ENCODE results near the gene RALGAPA2.
A peak's percentile ranks its signal among the peaks of the same experiment; 100 is the strongest.
"Not testable (repeated sequence)": the region's sequence is repeated elsewhere in the genome, so short reads cannot be mapped to it uniquely, and the experiment has no call there.

The RALGAPA2 gene

DNA sequence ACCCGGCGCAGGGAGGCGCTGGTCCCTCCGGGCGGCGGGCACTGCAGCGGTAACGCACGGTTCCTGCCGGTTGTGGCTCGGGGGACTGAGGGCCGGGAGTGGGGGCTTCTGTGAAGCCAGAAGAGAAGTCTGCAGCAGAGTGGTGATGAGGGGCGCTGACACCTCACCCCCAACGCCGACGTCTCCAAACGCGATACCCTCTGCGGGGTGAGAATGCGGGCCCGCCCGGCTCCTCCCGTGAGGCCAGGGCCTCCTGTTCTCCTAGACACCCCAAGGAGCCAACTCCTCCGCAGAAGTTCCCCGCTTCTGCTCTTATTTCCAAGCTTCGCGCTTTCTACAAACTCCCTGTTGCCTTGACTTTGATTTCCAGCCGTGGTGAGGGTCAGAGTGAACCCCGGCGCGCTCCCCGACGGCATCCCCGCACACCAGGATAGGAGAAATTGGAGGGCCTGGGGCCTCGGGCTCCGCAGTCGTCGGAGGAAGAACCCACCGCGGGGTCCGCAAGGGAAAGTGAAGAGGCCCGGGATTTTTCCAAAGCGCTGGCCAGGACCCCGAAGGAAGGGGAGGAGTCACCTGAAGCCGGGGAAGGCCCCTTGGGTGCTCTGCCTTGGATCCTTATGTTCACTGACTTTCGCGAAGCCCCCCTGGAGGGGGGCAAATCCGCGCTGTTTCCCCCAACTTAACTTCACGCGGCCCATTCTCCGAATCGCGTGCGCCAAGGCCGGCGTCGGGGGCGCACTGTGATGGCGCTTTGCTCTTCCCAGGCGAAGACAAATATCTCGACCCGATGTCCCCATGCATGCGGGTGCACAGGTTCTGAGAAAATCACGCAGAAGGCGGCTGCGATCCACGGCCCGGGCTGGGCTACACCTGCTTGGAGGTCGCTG, 347.6 kb downstream of the RALGAPA2 start:
- DNase-seq (ENCODE audit: extremely low spot score, insufficient read length, low read depth) (no peak), FAIRE-seq (no peak)

DNA sequence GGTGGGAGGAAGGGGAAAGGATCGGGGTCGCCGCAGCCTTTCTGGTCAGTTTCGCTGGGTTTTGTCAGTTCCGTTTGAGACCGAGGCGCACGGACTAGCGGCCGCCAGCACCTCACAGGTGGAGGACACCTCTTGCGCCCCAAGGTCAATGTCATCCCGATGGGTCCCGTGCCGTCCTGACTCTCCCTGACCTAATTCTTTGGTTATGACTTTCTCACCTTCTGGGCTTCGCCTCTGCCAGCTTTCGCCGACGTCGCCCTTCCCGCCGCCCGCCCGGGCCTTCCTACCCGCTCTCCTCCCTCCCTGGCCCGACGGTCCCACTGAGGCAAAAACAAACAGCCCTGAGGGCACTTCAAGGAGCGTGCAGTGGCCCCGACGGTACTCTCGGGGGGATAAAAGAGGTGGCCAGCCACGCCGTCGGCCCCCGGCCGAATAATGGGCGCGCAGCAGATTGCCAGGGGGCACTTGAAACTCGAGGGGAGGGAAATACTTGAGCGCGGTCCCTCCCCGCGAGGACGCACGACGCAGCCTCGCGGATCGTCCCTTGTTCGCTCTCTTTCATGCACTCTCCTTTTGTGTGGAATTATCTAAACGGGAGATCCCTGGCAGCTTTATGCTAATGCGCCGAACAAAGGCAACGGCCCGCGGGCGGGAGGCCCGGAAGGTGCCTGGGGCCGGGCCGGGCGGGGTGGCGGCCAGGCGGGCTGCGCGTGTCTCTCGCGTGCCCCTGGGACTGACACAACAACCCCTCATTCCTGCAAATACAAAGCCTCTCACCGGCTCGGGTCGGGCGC, 348.4 kb downstream of the RALGAPA2 start:
- FAIRE-seq (no peak), DNase-seq (ENCODE audit: extremely low spot score, insufficient read length, low read depth) (no peak)

DNA sequence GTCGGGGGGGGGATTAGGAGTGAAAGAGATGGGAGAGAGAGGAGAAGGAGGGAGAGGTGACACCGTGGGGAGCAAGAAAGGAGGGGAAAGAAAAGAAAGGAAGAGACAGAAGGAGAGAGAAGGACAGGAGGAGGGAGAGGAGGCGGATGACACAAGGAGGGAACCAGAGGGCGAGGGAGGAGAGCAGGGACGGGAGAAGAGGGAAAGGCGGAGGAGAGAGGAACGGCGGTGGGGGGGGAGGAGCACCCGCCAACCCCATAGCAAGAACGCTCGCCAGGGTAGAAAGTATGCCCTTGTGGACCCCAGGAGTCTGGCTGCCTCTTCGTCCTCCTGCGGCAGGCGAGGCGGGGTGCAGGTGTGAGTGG, 349.0 kb downstream of the RALGAPA2 start:
- FAIRE-seq = no peak
- DNase-seq (ENCODE audit: extremely low spot score, insufficient read length, low read depth) = no peak

DNA sequence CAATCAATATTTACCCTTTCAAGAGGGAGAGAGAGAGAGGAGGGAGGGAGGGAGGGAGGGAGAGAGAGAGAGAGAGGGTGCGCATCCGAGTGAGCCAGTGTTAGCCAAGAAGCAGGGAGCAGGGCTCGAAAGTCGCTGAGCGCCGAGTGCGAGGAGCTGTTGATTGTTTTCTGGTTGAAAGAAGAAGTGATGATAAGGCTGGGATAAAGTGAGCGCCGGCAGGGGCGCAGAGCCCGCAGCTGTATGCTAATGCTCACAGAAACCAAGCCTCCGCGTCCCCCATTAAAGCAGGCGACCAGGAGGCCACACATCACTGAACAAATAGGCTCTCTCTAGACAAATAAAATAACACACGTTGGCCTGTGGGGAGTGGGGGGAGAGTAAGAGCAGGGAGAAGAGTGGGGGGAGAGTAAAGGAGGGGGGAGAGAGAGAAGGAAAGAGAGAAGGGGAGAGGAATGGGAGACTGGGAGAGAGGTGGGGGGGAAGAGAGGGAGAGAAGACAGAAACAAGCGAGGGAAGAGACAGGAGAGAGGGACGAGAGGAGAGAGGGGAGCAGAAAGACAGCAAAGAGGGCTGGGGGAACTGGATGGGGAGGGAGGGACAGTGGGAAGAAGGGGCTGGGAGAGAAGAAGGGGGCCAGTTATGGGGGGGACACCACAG, 349.5 kb downstream of the RALGAPA2 start:
- no peak for FAIRE-seq

DNA sequence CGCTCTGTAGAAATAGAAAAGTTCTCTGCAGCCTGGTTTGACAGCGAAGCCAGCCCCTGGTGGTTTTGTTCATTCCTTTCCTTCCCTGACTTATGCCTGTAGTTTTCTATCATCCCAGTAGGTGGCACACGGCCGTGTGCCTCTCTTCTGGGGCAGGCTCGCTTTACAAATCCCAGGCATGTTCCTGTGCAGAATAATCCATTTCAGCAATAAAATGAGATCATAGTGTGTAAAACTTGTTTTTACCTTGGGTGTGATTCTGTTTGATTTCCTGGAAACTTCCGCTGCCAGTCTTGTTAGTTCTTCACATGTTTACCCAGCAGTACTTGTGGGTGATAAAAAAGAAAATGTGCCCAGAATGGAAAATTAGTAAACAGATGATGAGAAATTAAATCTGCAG, 352.0 kb downstream of the RALGAPA2 start:
- DNase-seq (ENCODE audit: extremely low spot score, insufficient read length, low read depth) (no peak), FAIRE-seq (peak; percentile 82)

More for the DNA sequence above, 349.5 kb downstream of the RALGAPA2 start:
- no peak for DNase-seq (ENCODE audit: extremely low spot score, insufficient read length, low read depth)

DNA sequence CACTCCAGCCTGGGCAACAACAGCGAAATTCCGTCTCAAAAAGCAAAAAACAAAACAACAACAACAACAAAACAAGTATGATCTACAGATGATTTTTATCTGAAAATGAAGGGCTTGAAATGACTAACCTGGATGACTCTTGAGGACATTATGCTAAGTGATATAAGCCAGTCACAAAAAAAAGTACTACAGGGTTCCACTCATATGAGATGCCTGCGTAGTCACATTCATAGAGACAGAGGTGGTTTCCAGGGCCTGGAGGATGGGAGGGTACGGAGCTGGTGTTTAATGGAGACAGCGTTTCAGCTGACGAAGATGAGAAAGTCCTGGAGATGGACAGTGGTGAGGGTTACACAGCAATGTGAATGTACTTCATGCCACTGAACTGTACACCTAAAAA, 352.8 kb downstream of the RALGAPA2 start:
- no peak for DNase-seq (ENCODE audit: extremely low spot score, insufficient read length, low read depth)
- no peak for FAIRE-seq

DNA sequence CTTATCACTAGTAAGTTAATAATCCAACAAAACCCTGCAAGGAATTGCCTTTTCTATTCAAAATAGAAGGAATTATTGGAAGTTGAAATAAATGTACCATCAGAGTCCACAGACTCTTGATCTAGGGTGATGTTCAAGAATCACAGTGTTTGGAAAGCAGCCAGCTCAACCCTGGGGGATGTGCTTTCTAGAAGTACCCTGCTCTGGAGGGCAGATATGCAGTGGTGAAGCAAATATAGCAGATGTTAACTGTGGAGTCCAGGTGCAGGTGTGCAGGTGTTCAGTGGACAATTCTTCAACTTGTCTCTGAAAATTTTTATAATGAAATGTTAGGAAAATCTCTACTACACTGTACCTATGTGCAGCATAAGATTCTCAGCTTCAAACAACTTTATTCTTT, 353.6 kb downstream of the RALGAPA2 start:
- DNase-seq (ENCODE audit: extremely low spot score, insufficient read length, low read depth) (no peak), FAIRE-seq (no peak)

DNA sequence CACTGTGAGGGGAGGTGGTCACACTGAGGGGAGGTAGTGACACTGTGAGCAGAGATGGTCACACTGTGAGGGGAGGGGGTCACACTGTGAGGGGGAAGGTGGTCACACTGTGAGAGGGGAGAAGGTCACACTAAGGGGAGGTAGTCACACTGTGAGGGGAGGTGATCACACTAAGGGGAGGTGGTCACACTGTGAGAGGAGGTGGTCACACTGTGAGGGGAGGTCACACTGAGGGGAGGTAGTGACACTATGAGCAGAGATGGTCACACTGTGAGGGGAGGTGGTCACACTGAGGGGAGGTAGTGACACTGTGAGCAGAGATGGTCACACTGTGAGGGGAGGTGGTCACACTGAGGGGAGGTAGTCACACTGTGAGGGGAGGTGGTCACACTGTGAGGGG, 356.9 kb downstream of the RALGAPA2 start:
- FAIRE-seq; DNase-seq (ENCODE audit: extremely low spot score, insufficient read length, low read depth): not testable (repeated sequence)

DNA sequence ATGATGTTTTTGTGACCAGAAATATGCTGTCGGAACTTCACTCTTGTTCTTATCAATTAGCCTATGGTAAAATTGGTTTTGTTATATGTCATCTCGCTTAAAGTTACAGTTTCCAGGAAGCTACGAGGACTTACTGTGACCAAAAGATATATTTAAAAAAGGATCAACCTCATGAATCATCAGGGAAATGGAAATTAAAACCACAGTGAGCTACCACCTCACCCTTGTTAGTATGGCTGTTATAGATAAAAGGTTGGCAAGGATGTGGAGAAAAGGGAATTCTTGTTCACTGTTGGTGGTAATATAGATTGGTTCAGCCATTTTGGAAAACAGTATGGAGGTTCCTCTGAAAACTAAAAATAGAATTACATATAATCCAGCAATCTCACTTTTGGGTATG, 358.9 kb downstream of the RALGAPA2 start:
- FAIRE-seq (no peak), DNase-seq (ENCODE audit: extremely low spot score, insufficient read length, low read depth) (no peak)

DNA sequence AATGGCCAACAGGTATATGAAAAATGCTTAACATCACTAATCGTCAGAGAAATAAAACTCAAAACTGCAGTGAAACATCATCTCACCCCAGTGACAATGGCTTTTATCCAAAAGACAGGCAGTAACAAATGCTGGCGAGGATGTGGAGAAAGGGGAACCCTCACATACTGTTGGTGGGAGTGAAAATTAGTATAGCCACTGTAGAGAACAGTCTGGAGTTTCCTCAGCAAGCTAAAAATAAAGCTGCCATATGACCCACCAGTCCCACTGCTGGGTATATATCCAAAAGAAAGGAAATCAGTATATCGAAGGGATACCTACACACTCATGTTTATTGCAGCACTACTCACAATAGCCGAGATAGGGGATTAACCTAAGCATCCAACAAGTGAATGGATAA, 368.0 kb downstream of the RALGAPA2 start:
- no peak for FAIRE-seq
- DNase-seq (ENCODE audit: extremely low spot score, insufficient read length, low read depth) = no peak

DNA sequence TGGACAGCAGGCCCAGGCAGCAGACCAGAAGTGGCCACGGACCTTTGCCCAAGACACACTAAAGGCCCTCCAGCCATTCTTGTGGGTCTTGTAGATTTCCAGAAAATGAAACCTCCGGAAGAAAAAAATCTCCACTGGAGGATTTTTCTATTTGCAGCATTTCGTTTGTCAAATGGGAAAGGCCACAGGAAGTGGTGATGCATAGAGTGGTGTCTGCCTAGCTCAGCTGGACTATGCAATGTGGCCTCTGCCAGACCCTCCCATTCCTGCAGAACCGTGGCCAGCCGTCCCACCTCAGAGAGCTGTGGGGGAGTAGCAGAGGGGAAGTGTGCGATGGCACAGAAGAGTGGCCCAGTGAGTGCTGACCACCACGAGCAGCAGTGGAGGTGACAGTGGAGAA, 368.5 kb downstream of the RALGAPA2 start:
- DNase-seq (ENCODE audit: extremely low spot score, insufficient read length, low read depth) (no peak), FAIRE-seq (no peak)

All from GM18507 (cell line).